ENCODE measurements around the gene MED29.

MED29 gene

GRCh38 chr19:39412100-39412866 is 21.1 kb downstream of the MED29 start, which contains the start of gene PLEKHG2:
Gene PLEKHG2, plus strand, starts transcription at chr19:39412669. Its CDS starts 1,418 bp downstream, at chr19:39414087.
- DNase-seq: peak; percentile 89 to 99 (median 94)

GRCh38 chr19:39412867-39413271 is 21.7 kb downstream of the MED29 start:
- DNase-seq: no peak

- DNase-seq: peak in 2 of 5 donors; percentile 30 to 47
Observed at GRCh38 chr19:39413272-39413910, 22.2 kb downstream of the MED29 start.

- DNase-seq: no peak
Observed at GRCh38 chr19:39413911-39414608, 22.9 kb downstream of the MED29 start.

- no peak for DNase-seq
Observed at GRCh38 chr19:39415111-39416046, 24.2 kb downstream of the MED29 start.

GRCh38 chr19:39416152-39417120 is 25.3 kb downstream of the MED29 start:
- no peak for DNase-seq

- no peak for DNase-seq
Observed at GRCh38 chr19:39417463-39418181, 26.4 kb downstream of the MED29 start.

- DNase-seq: no peak
Observed at GRCh38 chr19:39419003-39419402, 27.8 kb downstream of the MED29 start.

GRCh38 chr19:39420769-39421168 is 29.6 kb downstream of the MED29 start:
- DNase-seq: no peak

GRCh38 chr19:39422020-39422419 is 30.8 kb downstream of the MED29 start:
- no peak for DNase-seq

GRCh38 chr19:39423258-39424086 is 32.3 kb downstream of the MED29 start:
- DNase-seq: no peak

GRCh38 chr19:39424934-39425333 is 33.8 kb downstream of the MED29 start:
- DNase-seq: no peak

GRCh38 chr19:39425744-39426143 is 34.6 kb downstream of the MED29 start:
- DNase-seq: no peak

- no peak for DNase-seq
Observed at GRCh38 chr19:39426170-39426569, 35.0 kb downstream of the MED29 start.

- DNase-seq: no peak
Observed at GRCh38 chr19:39427707-39428106, 36.5 kb downstream of the MED29 start.

GRCh38 chr19:39428283-39429112 is 37.3 kb downstream of the MED29 start:
- DNase-seq: no peak

GRCh38 chr19:39430675-39431593 is 39.8 kb downstream of the MED29 start:
- peak; percentile 55 to 95 (median 72) for DNase-seq

GRCh38 chr19:39432677-39433025 is 41.5 kb downstream of the MED29 start:
- DNase-seq: no peak
